ENCODE data around the gene ZBTB40. TPM values are rescaled to one million over a fixed set of nuclear protein-coding genes. Genes with fewer than 3 reads are reported as not detected.

The ZBTB40 gene
- total and polyA plus RNA-seq, 2 of the 13 experiments (the other 11 are each of a cell fraction or from before 2014, with no cell fraction given) = 8.8 to 16.5 TPM

DNA sequence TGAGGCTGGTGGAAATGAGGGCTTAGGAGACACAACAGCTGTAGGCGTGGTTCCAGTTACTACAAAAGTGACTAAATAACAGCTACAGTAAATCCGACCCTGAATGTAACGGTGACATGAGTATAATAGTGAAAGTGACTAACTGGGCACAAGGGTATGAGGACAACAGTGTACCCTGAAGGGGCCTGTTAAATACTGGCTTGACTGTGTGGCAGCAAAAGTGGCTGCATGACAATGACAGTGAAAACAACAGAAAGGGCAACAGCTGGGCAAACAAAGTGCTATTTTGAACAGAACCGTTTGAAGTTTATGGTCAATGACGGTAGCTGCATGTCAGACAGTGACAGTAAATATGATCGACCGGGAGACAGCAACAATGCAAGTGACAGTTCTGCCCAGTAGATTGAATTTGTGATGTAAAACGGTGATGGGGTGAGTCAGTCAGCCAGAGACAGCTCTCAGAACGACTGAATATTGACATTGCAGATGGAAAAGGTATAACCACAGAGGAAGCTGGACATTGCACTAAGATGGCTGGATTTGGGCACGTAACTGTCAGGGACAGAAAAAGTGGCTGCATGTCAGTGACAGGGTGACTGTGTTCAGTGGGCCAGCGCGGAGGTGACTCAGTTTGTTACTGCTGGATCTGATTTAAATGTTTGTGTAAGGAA lies 1.2 kb upstream of the ZBTB40 start (continued):
- TF ChIP-seq, protein P1, sequence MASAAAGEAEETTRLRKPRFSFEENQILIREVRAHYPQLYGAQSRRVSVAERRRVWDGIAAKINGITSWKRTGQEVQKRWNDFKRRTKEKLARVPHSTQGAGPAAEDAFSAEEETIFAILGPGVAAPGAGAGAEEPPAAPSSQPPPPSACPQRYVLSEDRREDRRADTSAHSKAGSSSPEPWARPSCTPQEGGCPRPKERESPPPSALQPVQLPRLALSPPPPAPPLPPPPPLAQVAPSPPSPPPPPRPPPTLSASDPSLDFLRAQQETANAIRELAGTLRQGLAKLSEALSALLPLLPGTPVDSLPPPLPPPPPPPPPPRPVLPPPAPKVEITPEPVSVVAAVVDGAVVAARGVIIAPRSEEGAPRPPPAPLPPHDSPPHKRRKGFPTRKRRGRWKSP (CRISPR knock-in tag; IDR thresholded peaks at IDR 0.05) = no peak
- TF ChIP-seq AKAP8 (CRISPR knock-in tag; IDR thresholded peaks at IDR 0.05) (0 out of 2 replicates have a peak, but pooled peaks have one; percentile 53), NR3C1 (CRISPR knock-in tag; IDR thresholded peaks at IDR 0.05) (no peak), EED (CRISPR knock-in tag; IDR thresholded peaks at IDR 0.05) (no peak), TBL1XR1 (IDR thresholded peaks at IDR 0.05; ENCODE audit: borderline replicate concordance, low read length, partially characterized antibody) (peak; percentile 68), RFX5 (IDR thresholded peaks at IDR 0.05; ENCODE audit: low read depth, low read length) (no peak), SMAD9 (CRISPR knock-in tag; IDR thresholded peaks at IDR 0.05) (no peak), ETV5 (CRISPR knock-in tag; IDR thresholded peaks at IDR 0.05; ENCODE audit: borderline replicate concordance) (peak; percentile 14; the same call in 1 of the 2 replicates), ZFX (CRISPR knock-in tag; IDR thresholded peaks at IDR 0.05; ENCODE audit: low read depth) (no peak), KMT2B (CRISPR knock-in tag; IDR thresholded peaks at IDR 0.05) (no peak), RARG (CRISPR knock-in tag; IDR thresholded peaks at IDR 0.05; ENCODE audit: low read depth) (no peak), RNF2 (conservative IDR thresholded peaks at IDR 0.05; ENCODE audit: low read depth) (no peak), BHLHE40 (IDR thresholded peaks at IDR 0.05; ENCODE audit: low read length) (peak; percentile 15; the same call in 1 of the 2 replicates), ESRRA (CRISPR knock-in tag; IDR thresholded peaks at IDR 0.05; ENCODE audit: low read depth) (no peak), HOXA7 (CRISPR knock-in tag; IDR thresholded peaks at IDR 0.05) (no peak), RBFOX2 (IDR thresholded peaks at IDR 0.05; ENCODE audit: low read depth, low read length) (no peak; the same call in 1 of the 2 replicates), ZNF136 (CRISPR knock-in tag; IDR thresholded peaks at IDR 0.05; ENCODE audit: low read depth) (no peak), MYNN (CRISPR knock-in tag; IDR thresholded peaks at IDR 0.05; ENCODE audit: low read depth) (no peak), TCF7 (IDR thresholded peaks at IDR 0.05; ENCODE audit: low read depth) (peak; percentile 74), SP1 (IDR thresholded peaks at IDR 0.05) (no peak), SP1 (CRISPR knock-in tag; IDR thresholded peaks at IDR 0.05) (no peak; the same call in 1 of the 2 replicates), YEATS4 (CRISPR knock-in tag; IDR thresholded peaks at IDR 0.05; ENCODE audit: borderline replicate concordance) (no peak)
- TF ChIP-seq, protein P2, sequence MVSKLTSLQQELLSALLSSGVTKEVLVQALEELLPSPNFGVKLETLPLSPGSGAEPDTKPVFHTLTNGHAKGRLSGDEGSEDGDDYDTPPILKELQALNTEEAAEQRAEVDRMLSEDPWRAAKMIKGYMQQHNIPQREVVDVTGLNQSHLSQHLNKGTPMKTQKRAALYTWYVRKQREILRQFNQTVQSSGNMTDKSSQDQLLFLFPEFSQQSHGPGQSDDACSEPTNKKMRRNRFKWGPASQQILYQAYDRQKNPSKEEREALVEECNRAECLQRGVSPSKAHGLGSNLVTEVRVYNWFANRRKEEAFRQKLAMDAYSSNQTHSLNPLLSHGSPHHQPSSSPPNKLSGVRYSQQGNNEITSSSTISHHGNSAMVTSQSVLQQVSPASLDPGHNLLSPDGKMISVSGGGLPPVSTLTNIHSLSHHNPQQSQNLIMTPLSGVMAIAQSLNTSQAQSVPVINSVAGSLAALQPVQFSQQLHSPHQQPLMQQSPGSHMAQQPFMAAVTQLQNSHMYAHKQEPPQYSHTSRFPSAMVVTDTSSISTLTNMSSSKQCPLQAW (CRISPR knock-in tag; IDR thresholded peaks at IDR 0.05) = no peak; the same call in 1 of the 2 replicates
- TF ChIP-seq, protein P3, sequence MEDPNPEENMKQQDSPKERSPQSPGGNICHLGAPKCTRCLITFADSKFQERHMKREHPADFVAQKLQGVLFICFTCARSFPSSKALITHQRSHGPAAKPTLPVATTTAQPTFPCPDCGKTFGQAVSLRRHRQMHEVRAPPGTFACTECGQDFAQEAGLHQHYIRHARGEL (CRISPR knock-in tag; IDR thresholded peaks at IDR 0.05) = no peak
- TF ChIP-seq, protein P4, sequence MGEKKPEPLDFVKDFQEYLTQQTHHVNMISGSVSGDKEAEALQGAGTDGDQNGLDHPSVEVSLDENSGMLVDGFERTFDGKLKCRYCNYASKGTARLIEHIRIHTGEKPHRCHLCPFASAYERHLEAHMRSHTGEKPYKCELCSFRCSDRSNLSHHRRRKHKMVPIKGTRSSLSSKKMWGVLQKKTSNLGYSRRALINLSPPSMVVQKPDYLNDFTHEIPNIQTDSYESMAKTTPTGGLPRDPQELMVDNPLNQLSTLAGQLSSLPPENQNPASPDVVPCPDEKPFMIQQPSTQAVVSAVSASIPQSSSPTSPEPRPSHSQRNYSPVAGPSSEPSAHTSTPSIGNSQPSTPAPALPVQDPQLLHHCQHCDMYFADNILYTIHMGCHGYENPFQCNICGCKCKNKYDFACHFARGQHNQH (CRISPR knock-in tag; IDR thresholded peaks at IDR 0.05) = peak; percentile 84

Data from HepG2 (cell line).